Stimulated activated CD4-positive, alpha-beta T cell treated with anti-CD3 and anti-CD28 coated beads, Interleukin-4, amount 100 ng/mL, for 1 hour (primary cell): ENCODE measurements around the gene ERGIC3.

ENCODE experiments used
- DNase-seq: peaks from one replicate; pipeline ENCODE4 v3.0.0-alpha.2; 2020

Gene ERGIC3

DNA sequence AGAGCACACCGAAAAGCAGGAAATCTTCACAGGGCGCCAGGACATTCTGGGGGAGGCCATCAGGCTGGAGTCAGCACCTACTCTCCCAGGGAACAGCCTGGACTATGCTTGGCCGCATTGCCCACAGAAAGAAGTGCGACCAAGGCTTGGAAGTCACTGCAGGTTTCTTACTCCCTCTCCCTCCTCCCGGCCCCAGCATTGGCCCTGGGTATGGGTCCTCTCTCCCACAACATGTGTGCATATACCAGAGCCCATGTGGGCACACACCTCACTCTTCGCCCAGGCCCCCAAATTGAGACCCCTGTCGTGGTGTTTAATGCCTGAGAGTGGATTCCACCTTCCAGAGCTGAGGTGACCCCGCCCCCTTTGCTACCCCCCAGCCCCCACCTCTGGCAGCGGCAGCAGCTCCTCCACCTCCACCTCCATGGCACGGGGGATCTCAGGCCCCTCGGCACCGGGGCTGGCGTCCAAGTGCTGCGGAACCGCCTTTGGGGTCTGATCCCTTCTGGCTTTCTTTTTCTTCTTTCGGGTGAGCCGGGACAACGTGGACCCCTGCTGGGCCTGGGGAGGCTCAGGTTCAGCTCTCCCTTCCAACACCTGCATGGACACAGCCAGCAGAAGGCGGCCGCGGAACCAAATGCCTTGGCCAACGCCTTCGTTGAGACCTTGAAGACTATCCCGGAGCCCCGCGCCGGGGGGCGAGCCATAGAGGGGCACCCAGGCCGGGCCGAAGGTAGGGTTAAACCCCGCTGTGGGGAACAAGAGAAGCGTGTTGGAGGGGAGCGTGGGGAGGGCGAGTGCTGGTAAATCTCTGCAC is 58.5 kb downstream of the ERGIC3 start:
- DNase-seq = no peak

DNA sequence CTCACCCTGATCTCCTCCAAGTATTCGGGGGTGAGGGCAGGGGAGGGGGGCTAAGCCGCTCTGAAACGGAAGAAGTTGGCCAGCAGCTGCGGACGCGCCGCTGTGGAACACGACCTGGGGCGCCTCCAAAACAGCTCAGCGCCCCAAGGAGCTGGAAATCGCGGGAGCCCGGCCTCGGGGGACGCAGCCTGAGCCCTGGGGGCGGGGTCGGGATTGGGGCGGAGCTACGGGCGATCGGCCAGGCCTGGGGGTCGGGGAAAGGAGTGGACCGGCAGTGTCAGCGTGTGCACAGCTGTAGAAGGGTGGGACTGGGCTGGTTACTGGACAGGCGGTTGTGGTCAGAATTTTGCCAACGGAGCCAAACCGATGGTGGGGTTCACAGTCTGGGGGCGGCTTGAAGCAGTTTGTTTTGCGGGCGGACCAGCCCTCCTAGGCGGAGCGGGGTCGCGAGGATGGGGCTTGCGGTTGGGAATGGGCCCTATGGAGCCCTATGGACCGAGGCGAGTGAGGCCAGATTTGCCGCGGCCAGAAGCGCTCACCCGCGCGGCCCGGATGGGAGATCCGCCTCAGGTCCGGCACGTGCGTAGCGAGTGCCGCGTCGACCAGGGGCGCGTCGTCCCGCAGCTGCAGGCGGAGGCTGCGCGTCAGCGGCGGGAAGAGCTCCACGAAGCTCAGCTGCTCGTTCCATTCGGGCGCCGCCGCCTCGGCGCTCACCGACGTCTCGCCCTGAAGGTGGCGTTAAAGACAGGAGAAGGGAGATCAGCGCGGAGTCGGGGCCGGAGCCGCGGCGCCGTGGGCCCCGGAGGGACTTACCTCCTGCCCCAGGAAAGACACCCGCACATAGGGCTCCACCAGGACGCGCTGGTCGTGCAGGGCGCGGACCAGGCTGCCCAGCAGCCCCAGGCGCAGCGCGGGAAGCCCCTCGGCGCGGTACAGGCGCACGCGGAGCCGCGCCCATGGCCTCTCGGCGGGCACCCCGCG is 59.4 kb downstream of the ERGIC3 start:
- peak; percentile 78 for DNase-seq

DNA sequence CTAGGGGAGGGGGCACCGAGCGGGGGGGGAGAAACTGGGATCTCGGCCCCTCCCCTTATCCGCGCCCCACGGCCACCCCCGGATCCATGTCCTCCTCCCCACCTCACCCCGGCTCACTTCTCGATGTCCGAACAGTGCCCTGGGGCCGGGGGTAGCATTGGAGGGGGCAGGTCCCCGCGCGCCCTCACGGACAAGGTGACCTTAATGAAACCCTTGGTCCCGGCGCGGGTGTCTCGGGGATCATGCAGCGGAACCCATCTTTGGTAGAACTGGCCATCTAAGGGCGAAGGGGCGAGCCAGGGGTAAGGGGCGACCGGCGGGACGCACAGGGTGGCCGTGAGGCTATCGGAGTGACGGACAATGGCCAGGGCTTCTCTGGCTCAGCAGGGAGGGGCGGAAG is 60.1 kb downstream of the ERGIC3 start:
- no peak for DNase-seq

DNA sequence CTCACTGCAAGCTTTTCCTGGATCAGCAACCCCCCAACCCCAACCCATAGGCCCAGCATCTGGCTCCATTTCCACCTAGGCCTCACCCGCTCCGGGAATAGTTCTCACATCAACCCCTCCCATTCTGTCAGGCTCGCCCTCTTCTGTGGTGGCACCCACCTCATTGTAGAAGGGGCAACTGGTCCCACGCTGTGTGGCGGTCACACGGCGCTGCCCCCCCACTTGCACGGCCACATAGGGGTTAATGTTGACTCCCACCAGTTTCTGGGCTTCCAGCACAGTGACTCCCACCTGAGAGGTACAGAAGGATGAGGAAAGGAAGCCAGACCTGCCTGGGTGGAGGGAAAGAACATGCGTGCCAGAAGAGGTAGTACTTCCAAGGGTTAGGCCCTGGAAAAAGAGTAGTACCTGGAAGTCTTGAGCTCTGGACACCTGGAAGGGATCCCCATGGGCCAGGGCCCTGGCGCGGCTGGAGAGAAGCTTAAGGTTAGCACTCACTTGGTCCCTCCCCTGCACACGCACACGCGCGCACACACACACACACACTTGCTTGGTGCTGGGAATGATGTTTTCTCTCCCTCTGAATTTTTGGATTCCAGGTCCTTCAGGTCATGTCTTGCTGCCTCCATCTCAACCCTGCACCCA is 61.1 kb downstream of the ERGIC3 start:
- no peak for DNase-seq

DNA sequence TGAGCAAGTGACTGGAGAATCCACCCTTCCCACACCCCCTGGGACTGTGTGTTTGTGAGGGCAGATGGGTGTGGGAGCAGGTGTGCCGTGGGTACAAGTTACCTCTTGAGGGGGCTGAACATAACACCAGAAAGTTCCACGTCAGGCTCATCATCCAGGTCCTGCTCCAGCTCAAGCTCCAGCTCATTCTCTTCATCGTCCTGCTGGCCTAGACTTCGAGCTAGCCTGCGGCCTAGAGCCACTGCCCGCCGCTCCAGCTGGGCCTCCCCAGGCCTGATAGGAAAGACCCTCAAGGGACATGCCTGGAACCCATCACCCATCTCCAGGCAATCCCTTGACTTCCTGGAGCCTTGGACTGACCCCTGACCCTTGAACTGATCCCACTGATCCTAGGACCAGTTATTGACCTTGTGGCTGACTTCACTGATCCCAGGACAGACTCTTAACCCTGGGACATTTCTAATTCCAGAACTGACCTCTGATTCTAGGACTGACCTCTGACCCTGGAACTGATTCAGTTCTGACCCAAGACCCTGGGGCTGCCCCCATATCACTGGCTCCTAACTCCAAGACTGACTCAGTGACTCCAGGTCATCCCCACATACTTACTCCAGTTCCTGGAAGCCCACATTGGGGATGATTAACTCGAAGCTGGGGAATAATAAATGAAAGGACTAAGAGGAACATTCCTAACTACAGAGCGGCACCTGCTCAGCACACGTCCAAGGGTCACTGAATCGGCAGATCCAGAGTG is 62.0 kb downstream of the ERGIC3 start:
- DNase-seq = no peak

DNA sequence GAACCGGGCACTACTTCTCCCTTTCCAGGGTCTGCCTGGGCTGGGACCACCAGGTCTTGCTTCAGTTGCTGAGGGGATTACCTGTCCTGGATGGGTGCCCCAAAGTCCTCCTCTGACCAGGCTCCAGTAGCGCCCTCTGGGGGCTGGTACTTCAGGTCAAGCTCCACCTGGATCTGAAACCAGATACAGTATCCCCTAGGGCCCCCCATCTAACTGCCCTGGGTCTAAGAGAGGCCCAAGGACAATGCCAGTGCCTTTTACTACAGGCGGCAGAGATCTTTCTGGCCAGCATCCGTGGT is 62.5 kb downstream of the ERGIC3 start:
- no peak for DNase-seq

DNA sequence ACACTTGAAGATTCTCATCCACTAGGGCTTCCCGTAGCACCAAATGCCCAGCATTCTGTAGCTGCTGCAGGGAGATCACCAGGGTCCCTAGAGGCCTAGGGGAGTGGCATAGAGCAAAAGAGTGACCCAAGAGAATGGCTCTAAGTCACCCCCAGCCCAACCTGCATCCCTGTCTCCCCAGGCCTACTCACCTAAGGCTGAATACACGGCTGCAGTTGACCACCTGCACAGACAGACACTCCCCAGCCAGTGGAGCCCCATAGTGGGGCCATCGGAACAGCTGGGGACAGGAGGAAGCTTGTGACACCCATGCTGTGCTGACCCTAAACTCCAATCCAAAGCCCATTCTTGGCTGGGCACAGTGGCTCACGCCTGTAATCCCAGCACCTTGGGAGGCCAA is 64.2 kb downstream of the ERGIC3 start:
- no peak for DNase-seq
